Lung (tissue), 12 donors: ENCODE measurements around the gene PLEKHD1. TPM values are rescaled to one million over a fixed set of nuclear protein-coding genes. Genes with fewer than 3 reads are reported as not detected.

Source experiments
- ATAC-seq: fragments of 200-7000 bp; cut with Tn5 transposase; one replicate; pipeline ENCODE4 v1.9.1; 2020; ENCODE audit warnings: moderate number of reproducible peaks; ENCODE audit not compliant: insufficient read depth, low FRiP score
- DNase-seq, 3 donors: peaks; one replicate each; pipeline ENCODE4 v3.0.0-alpha.2; 2013 to 2017
- H3K27ac ChIP-seq, 2 donors: one replicate each; pipeline ENCODE4 v1.5.1; 2013; ENCODE audit warnings: mild to moderate bottlenecking in 2 of 2, moderate library complexity in 2 of 2, control low read depth in 1 of 2, inconsistent platforms in 1 of 2, low read depth in 1 of 2, low read length in 1 of 2
- H3K27me3 ChIP-seq, 3 donors: one replicate each; pipeline ENCODE4 v1.5.1; 2013; ENCODE audit warnings: low read length in 2 of 3; ENCODE audit not compliant: control insufficient read depth in 3 of 3, insufficient read depth in 3 of 3
- H3K36me3 ChIP-seq, 4 donors: one replicate each; pipeline ENCODE4 v1.5.1; 2013; ENCODE audit warnings: low read length in 4 of 4, mild to moderate bottlenecking in 1 of 4, moderate library complexity in 1 of 4; ENCODE audit not compliant: control insufficient read depth in 4 of 4, insufficient read depth in 4 of 4
- H3K4me1 ChIP-seq, 5 donors: one replicate each; pipeline ENCODE4 v1.5.1; 2013; ENCODE audit warnings: low read length in 5 of 5, mild to moderate bottlenecking in 2 of 5, moderate library complexity in 1 of 5; ENCODE audit not compliant: control insufficient read depth in 5 of 5, insufficient read depth in 5 of 5
- H3K4me3 ChIP-seq: one replicate; pipeline ENCODE4 v1.5.1; 2013; ENCODE audit warnings: mild to moderate bottlenecking, control low read depth, moderate library complexity
- H3K9ac ChIP-seq, 2 donors: one replicate each; pipeline ENCODE4 v1.5.1; 2013; ENCODE audit warnings: low read length in 2 of 2, control low read depth in 1 of 2; ENCODE audit not compliant: insufficient read depth in 1 of 2
- H3K9me3 ChIP-seq, 4 donors: one replicate each; pipeline ENCODE4 v1.5.1; 2013; ENCODE audit warnings: low read length in 3 of 4, mild to moderate bottlenecking in 1 of 4, moderate library complexity in 1 of 4; ENCODE audit not compliant: control insufficient read depth in 4 of 4, insufficient read depth in 3 of 4
- WGBS, 2 donors: extraction: QIAGEN DNeasy Blood & Tissue Kit; methylation state at CpG; one replicate each; pipeline ENCODE4 v1.1.7; 2013; 5-methylcytosine and 5-hydroxymethylcytosine counted together
- polyA plus RNA-seq, 2 donors: library from polyadenylated mRNA; stranded (reverse); fragments of 200-250 nt; gene quantifications; one replicate each; pipeline ENCODE4 v1.2.1, GENCODE V29; 2013
- total RNA-seq, 2 donors: library from RNA; depleted of rRNA in 1 of 2; stranded (reverse); fragments of >200 nt in 1 of 2; gene quantifications; one replicate each; pipeline ENCODE4 v1.2.1, GENCODE V29; 2014 to 2021
- TF ChIP-seq, protein P1 (sequence below): IDR thresholded peaks from 2 replicates; pipeline ENCODE4 v1.5.1; 2012; ENCODE audit warnings: mild to moderate bottlenecking; ENCODE audit errors: control extremely low read depth, extremely low read depth
- donor health status: control.
- donor health status: control.
- donor health status: Bipolar disorder and iron deficiency.
- donor health status: healthy.
- donor health status: DM: yes; HTN: yes; CAD: no.

PLEKHD1 gene
- total and polyA plus RNA-seq, 4 donors = 0.11 to 0.83 (median 0.33) TPM; not detected in 1

DNA sequence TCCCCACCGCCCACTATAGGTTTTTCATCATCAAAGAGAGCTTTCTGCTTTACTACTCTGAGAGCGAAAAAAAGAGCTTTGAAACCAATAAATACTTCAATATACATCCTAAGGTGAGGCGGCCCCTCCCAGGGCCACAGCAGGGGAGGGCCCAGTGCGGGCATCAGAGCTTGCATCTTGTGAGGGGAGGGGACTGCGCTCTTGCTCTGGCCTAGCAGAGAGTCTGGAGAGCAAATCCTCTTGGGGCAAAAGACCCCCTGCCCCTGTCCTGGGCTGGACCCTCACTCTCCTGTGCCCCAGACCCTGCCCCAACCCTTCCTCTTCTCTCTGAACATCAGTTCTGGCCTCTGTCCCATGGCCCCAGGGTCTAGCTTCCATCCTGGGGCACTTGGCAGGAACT, 15.6 kb downstream of the PLEKHD1 start:
- peaks cover 0 to 12% (median 0%) of the 10 kb centered on the region in 5 donors for H3K4me1 ChIP-seq
- H3K9ac ChIP-seq = no peak overlapping the region
- WGBS, 2 donors = 91 to 93% methylated on average over 5 of the region's 5 CpGs
- no peak overlapping the region for H3K4me3 ChIP-seq
- ATAC-seq (no peak), DNase-seq (no peak)
- H3K27me3 ChIP-seq = no peaks in the 10 kb centered on the region
- no peaks in the 10 kb centered on the region for H3K36me3 ChIP-seq
- TF ChIP-seq, protein P1, sequence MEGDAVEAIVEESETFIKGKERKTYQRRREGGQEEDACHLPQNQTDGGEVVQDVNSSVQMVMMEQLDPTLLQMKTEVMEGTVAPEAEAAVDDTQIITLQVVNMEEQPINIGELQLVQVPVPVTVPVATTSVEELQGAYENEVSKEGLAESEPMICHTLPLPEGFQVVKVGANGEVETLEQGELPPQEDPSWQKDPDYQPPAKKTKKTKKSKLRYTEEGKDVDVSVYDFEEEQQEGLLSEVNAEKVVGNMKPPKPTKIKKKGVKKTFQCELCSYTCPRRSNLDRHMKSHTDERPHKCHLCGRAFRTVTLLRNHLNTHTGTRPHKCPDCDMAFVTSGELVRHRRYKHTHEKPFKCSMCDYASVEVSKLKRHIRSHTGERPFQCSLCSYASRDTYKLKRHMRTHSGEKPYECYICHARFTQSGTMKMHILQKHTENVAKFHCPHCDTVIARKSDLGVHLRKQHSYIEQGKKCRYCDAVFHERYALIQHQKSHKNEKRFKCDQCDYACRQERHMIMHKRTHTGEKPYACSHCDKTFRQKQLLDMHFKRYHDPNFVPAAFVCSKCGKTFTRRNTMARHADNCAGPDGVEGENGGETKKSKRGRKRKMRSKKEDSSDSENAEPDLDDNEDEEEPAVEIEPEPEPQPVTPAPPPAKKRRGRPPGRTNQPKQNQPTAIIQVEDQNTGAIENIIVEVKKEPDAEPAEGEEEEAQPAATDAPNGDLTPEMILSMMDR = no peak
- no peak overlapping the region for H3K27ac ChIP-seq
- no peaks in the 10 kb centered on the region for H3K9me3 ChIP-seq

DNA sequence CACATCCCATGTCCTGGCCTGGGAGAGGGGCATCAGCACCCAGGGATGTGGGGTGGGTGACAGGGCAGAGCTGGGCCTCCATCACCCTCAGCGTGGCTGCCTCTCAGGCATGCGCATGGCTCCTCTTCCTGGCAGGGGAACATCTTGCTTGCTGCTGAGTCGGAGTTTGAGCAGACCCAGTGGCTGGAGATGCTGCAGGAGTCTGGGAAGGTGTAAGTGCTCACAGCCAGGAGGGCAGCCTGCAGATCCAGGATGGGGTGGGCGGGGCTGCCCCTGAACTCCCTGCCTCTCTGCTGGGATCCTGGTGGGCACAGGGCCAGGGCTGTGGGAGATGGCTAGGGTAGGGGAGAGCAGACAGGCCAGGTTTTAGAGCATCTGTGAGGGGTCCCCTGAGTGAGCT, 16.2 kb downstream of the PLEKHD1 start:
- TF ChIP-seq, protein P1 = no peak
- no peaks in the 10 kb centered on the region for H3K9me3 ChIP-seq
- DNase-seq (no peak), ATAC-seq (no peak)
- no peaks in the 10 kb centered on the region for H3K36me3 ChIP-seq
- peaks cover 0 to 12% (median 0%) of the 10 kb centered on the region in 5 donors for H3K4me1 ChIP-seq
- no peak overlapping the region for H3K4me3 ChIP-seq
- no peak overlapping the region for H3K27ac ChIP-seq
- no peaks in the 10 kb centered on the region for H3K27me3 ChIP-seq
- WGBS, 2 donors = 95 to 96% methylated on average over 4 of the region's 4 CpGs
- no peak overlapping the region for H3K9ac ChIP-seq

DNA sequence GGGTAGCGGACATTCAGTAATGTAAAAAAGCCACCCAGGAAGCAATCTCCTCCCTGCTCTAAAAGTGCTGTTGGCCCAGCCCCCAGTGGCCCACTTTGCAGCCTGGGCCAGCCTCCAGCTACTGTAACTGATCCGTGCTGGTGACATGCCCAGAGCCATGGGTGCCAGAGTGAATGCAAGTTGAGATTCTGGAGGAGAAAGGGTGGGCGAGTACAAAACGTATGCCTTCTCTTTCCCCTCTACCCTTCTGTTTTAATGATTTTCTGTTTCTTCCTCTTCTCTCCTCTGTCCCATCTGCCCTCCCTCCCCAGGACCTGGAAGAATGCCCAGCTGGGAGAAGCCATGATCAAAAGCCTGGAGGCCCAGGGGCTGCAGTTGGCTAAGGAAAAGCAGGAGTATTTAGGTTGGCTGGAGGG, 16.9 kb downstream of the PLEKHD1 start:
- no peaks in the 10 kb centered on the region for H3K27me3 ChIP-seq
- no peak overlapping the region for H3K9ac ChIP-seq
- H3K27ac ChIP-seq = no peak overlapping the region
- peak; percentile 70 to 80 (median 80) for DNase-seq
- TF ChIP-seq, protein P1 = no peak
- WGBS, 2 donors = 53 to 65% methylated on average over 4 of the region's 4 CpGs
- H3K36me3 ChIP-seq = no peaks in the 10 kb centered on the region
- no peak for ATAC-seq
- H3K4me3 ChIP-seq = no peak overlapping the region
- peaks cover 0 to 12% (median 0%) of the 10 kb centered on the region in 5 donors for H3K4me1 ChIP-seq
- H3K9me3 ChIP-seq = no peaks in the 10 kb centered on the region

DNA sequence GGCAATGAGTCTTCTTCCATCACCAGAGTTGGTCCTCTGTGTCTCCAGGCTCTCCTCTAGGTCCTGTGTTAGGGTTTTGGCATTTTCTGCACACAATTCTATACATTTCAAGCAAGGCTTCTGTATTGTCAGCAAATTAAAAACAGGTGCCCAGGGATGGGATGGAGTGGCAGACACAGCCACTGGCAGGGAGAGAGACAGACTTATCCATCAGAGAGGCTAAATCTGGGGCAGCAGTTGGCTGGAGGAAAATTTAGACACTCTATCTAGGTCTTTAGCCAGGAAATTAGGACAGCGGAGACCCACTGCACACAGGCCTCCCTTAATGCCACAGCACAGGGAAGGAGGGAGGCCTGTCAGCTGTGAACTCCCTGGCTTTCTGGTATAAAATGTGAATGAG, 20.2 kb downstream of the PLEKHD1 start:
- H3K36me3 ChIP-seq = no peaks in the 10 kb centered on the region
- WGBS, 2 donors = 98 to 100% methylated on average over 1 of the region's 1 CpG
- H3K4me1 ChIP-seq = peaks cover 0 to 12% (median 0%) of the 10 kb centered on the region in 5 donors
- H3K9me3 ChIP-seq = no peaks in the 10 kb centered on the region
- H3K9ac ChIP-seq = no peak overlapping the region
- DNase-seq = no peak
- no peak overlapping the region for H3K27ac ChIP-seq
- TF ChIP-seq, protein P1 = no peak
- H3K4me3 ChIP-seq = no peak overlapping the region
- no peak for ATAC-seq
- H3K27me3 ChIP-seq = no peaks in the 10 kb centered on the region
